HG02885 (cell line): ENCODE measurements around the gene G6PC3.
"Not testable (repeated sequence)": the region's sequence is repeated elsewhere in the genome, so short reads cannot be mapped to it uniquely, and the experiment has no call there.

Experiments used
- ATAC-seq: cut with Tn5 transposase; IDR thresholded peaks from one replicate; pipeline ENCODE4 v1.9.1; 2021; ENCODE audit warnings: mild to moderate bottlenecking; ENCODE audit not compliant: unreplicated experiment, poor library complexity

Gene G6PC3

GRCh38 chr17:44105483-44105882 lies 34.9 kb downstream of the G6PC3 start:
- ATAC-seq = no peak

DNA sequence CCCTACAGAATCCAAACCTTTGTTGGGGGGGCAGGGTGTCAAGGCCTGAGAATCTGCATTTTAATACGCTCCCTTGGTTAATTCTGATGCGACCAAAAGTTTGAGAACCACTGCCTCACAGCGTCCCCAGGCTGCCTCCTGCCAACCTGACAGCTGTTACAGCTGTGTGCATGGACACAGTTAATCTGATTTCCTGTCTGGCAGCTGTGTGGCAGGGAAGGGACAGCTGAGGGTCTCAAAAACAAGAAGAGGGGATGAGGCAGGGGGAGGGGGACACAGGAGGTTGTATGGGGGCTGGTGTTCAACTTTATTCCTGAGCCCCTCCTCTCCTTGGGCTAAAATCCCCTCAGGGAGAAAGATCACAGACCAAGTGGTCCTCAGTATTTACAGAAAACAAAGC lies 35.4 kb downstream of the G6PC3 start:
- ATAC-seq = no peak

DNA sequence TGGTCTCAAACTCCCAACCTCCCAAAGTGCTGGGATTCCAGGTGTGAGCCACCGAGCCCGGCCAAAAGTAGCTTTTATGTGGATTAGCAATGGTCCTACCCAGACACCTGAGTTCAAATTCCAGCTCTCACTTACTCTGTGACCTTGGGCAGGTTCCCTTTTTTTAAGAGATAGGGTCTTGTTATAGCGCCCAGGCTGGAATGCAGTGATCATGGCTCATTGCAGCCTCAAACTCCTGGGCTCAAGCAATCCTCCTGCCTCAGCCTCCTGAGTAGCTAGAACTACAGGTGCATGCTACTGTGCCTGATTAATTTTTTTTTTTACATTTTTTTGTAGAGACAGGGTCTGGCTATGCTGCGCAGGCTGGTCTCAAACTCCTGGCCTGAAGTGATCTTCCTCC lies 36.3 kb downstream of the G6PC3 start:
- no peak for ATAC-seq

DNA sequence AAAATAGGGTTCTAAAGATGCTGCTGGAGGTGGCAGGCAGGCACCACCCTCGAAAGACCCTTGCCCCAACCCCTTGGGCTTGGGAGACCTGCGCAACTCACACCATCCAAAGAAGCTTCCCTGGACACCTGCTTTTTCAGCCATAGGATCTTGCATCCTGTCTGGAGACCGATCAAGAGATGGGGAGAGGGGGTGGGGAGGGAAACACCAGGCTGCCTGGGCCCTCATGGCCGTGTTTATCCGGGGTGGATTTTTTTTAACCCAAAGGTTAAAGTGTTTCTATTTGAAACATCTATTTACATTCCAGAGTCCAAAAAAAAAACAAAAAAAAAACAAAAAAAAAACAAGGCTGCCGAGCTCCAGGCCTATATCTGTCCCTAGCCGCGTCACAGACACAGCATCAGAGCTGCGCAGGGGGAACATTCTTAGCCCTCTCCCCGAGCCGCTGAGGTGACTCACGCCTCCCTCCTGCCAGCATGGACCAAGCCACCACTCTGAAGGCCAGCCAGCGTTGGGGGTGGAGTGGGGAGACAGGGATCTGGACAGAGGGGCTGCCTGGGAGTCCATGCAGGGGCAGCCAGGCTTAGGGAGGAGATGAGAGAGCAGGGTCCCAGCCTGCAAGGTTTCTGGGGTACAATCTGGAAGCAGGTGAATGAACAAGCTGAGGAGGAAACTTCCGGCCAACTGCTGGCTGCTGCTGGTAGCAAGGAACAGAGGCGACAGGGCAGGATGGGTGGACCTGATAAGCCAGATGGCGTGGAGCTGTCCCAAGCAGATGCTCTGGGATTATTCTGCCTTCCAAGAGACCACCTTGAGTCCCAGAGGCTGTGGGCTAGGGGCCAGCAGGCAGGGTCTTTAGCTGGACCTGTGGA lies 38.1 kb downstream of the G6PC3 start:
- ATAC-seq = no peak

DNA sequence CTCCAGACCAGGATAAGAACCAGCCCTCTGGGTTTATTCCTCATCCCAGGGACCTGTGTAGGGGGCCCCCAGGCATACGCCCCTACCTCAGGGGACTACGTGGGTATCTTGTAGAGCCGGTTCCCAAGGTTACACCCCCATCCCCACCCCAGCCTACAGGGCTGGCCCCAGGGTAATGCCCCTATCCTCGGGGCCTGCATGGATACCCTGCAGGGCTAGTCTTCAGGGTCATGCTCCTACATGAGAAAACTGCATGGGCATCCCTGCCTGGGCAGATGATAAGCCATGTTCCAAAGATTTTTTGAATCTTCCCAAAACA lies 38.7 kb downstream of the G6PC3 start:
- ATAC-seq = no peak

- no peak for ATAC-seq
These were observed 39.6 kb downstream of the G6PC3 start for GRCh38 chr17:44110011-44110686.

GRCh38 chr17:44110823-44111633 lies 40.5 kb downstream of the G6PC3 start:
- no peak for ATAC-seq

DNA sequence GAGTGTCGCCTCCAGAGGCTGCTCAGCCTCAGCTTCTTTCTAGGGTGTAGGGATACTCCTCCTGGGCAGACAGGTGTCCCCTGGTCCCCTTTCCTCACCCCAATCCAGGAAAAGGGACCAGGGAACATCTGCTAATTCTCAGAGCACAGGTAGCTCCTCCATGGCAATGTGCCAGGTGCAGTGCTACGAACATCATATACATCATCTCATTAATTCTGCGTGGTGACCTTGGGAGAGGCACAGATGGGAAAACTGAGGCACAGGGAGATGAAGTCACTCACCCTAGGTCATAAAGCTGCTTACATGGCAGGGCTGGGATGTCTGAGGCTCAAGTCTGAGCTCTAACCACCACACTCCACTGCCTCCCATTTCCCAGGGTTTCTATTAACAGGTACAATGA lies 41.2 kb downstream of the G6PC3 start:
- no peak for ATAC-seq

DNA sequence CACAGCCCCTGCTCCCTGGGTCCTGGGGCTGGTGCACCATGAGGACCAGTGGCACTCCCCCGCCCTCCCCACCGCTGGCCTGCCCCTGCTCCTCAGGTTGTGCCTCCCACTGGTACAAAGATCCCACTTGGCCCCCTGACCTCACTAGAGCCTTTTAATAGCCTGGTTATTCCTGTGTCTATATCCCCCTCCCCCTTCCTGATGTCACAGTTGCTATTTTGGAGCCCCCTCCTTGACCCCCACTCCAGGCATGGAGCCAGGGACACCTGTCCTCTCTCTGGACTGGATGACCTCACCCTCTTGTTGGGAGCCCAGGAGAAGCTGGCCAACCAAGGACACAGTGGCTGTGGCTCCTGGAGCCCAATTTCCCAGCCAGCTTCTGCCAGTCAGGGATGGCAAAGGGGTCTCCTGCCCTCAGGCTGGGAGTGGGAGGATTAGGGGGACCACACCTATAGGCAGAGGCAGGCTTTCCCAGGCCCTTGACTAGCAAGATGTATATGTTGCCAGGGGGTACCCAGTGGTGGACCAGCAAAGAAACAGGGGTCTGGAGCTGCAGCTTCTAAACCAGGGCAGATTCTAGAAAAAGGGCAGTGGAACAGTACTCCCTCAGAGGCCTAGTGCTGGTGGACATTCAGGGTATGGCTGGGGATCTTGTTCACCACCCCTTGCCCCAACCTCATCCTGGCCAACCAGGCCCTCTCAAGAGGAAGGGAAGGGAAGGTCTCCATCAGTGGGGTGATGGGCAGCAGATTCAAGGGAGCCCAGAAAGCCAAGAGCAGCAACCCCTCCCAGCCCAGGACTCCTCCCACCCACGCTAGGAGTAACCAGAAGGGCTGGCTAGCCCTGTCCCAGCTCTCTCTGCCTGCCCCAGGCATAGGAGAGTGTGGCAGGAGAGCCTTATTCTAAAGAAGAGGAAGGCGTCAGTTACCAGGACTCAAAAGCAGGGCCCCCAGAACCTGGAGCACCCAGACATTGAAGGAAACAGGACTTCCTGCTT lies 42.0 kb downstream of the G6PC3 start:
- no peak for ATAC-seq

GRCh38 chr17:44113382-44113781 lies 42.8 kb downstream of the G6PC3 start:
- no peak for ATAC-seq

DNA sequence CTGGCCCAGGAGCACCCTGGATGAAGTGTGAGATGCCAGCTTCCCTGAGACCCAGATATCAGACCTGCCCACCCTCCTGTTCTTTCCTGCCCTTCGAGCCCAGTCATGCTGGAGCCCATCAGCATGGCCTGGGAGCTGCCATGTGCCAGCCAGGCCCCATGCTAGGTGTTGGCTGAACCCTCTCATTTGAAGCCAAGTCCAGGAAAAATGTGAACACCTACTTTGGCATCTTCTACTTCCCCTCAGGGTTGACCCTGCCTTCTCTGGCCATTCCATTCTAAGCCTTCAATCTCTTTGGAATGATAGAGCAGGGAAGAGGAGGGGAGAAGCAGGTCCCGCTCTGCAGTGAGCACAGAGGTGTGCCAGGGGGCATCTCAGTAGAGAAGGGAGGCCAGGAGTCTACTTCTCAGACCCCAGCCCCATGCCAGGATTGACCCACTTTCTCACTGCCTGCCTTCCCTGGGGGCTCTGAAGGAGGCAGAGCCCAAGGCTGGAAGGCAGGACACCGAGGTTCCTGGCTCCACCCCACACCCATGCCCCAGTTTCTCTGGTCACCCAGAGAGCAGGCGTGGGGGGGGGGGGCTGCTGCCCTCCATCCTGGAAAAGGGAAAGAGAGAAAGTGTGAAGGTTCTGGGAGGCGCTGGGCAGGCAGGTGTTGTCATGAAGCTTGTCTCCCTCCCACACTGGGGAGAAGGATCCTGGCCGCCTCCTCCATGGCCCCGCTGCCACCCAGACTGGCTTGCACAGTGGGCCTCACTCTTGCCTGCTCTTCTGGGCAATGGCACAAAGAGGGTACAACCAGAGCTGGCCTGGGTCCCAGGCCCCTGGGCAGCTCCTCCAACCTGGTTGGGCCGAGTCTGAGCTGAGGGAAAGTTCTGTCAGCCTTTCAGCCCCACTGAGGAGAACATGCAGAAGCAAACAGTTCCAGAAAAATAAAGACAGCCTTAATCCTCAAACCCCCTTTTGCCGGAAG lies 43.6 kb downstream of the G6PC3 start:
- no peak for ATAC-seq

DNA sequence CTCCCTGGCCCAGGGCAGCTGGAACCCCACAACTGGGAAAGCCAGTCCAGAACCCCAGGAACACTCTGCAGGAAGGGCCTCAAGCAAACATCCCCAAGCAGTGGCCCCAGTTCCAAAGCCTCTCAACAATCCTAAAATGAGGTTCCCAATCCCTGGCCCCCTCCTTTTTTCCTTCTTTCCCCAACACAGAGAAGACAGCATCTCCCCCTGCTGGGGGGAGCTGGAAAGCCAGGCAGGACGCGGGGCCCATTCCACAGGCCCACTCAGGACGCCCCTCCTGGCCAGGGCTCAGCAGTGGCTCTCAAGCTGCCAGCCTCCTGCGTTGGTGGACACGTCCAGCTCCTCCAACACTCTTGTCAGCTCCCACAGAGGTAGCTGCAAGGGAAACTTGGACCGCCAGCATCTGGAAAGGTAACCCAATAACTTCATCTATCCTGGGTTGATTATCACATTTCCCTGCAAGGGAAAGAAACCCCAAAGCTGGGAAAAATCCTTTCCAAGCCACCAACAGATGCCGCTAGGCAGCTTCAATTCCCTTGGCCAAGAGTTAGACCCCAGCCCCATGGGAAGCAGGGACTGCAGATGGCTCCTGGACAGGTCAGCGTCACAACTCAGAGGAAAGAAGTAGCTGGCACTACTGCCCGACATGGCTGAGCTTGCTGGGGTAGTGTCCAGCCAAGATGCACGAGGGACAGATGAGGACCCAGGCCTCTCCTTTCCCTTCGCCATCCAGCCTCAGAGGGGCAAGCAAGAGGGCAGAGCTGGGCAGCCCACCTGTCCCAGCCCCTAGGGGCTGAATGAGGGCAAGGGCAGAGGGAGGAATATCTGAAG lies 45.3 kb downstream of the G6PC3 start:
- no peak for ATAC-seq

DNA sequence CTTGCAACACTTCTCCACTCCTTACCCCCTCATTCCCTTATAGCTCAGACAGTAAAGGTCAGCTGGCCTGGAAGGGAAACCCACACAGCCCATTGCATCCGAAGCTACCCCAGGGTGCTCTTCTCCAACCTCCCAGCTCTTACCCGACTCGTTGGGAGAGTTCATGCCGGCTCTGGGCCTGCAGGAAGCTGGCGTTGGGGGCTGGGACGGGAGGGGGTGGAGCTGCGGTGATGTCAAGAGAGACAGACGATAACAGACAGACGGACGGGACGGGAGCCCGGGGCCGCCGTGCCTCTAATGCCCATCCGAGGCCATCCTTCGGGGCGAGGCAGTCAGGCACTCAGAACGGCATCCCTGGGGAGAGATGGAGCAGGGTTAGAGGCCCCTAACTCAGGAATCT lies 46.8 kb downstream of the G6PC3 start:
- no peak for ATAC-seq

DNA sequence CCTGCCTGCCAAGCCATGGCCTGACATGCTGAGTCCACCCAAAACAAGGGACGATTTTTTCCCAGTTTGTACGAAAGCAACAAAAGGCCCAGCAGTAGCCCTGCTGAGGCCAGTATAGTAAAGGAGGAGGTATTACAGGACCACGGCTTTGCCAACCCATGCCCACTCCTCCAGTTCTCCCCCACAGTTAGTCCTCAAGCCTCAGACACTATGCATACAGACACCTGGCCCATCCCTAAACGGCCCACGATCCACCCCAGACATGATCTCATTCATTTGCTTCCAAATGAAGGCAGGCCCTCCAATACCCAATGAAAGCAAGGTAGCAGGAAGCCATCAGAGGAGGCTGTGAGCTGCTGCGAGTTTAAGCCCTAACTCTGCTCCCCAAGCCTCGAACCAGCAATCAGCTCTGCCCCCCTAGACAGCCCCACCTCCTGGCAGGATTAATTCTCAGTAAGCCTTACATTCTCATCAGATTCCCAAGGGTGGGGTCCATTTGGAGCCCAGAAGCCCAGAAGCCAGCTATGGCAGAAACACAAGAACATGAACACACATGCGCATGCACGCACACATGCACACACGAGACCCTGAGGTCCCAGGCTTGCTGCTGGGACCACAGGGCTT lies 48.0 kb downstream of the G6PC3 start:
- no peak for ATAC-seq

DNA sequence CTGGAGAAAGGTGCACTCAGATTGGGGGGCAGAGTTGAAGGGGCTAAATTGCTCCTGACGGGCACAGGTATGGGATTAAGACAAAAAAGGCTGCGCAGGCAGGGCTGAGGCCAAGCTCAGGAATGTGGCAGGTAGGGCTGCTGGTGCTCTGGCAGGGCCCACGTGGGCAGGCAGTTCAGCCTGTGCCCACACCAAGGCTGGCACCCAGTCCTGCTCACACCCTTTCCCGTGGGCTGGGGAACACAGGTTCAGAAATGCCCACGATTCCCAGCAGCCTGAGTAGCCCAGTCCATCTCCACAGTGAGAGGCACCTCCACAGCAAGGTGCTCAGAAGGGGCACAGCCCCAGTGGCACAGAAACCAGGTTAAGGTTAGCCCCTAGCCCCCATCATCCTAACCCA lies 48.5 kb downstream of the G6PC3 start:
- ATAC-seq = no peak

DNA sequence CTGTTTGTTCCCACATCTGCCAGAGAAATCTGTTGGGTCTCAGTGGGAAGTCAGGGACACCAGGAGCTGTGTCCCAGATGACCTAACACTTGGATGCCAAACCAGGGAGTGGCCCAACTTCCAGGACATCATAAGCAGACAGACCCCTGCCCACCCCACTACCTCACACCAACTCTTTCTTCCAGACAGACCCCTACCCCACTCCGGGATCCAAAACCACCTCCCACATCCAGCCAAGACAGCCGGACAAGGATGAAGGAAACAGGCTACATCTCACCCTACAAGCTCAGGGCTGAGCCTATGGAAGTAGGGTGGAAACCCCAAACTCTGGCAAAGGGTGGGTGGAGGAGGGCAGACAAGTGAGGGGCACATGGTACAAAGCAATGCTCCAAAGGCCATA lies 49.3 kb downstream of the G6PC3 start:
- ATAC-seq = no peak

DNA sequence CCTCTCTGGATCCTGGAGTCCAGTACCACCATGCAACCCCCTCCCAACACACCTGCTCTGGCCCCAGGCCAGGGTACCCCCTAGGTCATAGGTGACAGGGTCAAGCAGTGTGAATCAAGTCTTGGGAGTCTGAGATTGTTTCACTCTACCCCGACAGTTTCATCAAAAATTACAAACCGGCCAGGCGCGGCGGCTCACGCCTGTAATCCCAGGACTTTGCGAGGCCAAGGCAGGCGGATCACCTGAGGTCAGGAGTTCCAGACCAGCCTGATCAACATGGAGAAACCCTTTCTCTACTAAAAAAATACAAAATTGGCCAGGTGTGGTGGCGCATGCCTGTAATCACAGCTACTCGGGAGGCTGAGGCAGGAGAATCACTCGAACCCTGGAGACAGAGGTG lies 49.7 kb downstream of the G6PC3 start:
- ATAC-seq = not testable (repeated sequence)
